H1 (cell line): ENCODE results near the gene FAH. TPM values are rescaled to one million over a fixed set of nuclear protein-coding genes. Genes with fewer than 3 reads are reported as not detected.

ENCODE experiments used
- CTCF ChIA-PET: fragments of 300-600 bp; sonication (Branson Sonifier 250); formaldehyde crosslinking; loops from one replicate; lab custom pipeline; 2021; ENCODE audit not compliant: partially characterized antibody; lab: Charles Lee
- POLR2A ChIA-PET: fragments of 300-600 bp; sonication (Branson Sonifier 250); formaldehyde crosslinking; loops from one replicate; lab custom pipeline; 2021; ENCODE audit warnings: inconsistent platforms; ENCODE audit not compliant: partially characterized antibody; lab: Charles Lee
- DNase-seq, 2 experiments: peaks; one replicate each; pipeline versions ENCODE4 v3.0.0 to v3.0.0-alpha.2; 2010 to 2022; ENCODE audit warnings: low spot score in 2 of 2, low read depth in 1 of 2, mixed read lengths in 1 of 2
- FAIRE-seq: peaks from 2 replicates; lab custom pipeline; 2011; peaks lifted over from hg19 to GRCh38; lab: Jason Lieb, UNC
- H2AFZ ChIP-seq: 2 replicates; pipeline ENCODE4 v1.8.1; 2012; ENCODE audit warnings: low read length, inconsistent platforms
- H2AK5ac ChIP-seq: 2 replicates; pipeline ENCODE4 v1.6.1; 2013; ENCODE audit warnings: low read depth, low read length
- H2BK120ac ChIP-seq: replicated peaks from 2 replicates; pipeline ENCODE3; 2013; ENCODE audit warnings: low read depth, low read length, inconsistent platforms
- H2BK12ac ChIP-seq: 2 replicates; pipeline ENCODE4 v1.6.1; 2013; ENCODE audit warnings: low read depth, low read length
- H2BK15ac ChIP-seq: 2 replicates; pipeline ENCODE4 v1.6.1; 2013; ENCODE audit warnings: low read length
- H2BK20ac ChIP-seq: 2 replicates; pipeline ENCODE4 v1.6.1; 2013; ENCODE audit warnings: low read length
- H2BK5ac ChIP-seq: 2 replicates; pipeline ENCODE4 v1.6.1; 2013; ENCODE audit warnings: low read depth, low read length
- H3K14ac ChIP-seq: 2 replicates; pipeline ENCODE4 v1.6.1; 2013; ENCODE audit warnings: inconsistent platforms; ENCODE audit not compliant: insufficient read length
- H3K18ac ChIP-seq: 2 replicates; pipeline ENCODE4 v1.6.1; 2013; ENCODE audit warnings: low read length; ENCODE audit errors: extremely low read depth
- H3K23ac ChIP-seq: 2 replicates; pipeline ENCODE4 v1.6.1; 2013; ENCODE audit warnings: inconsistent platforms; ENCODE audit not compliant: insufficient read length
- H3K23me2 ChIP-seq: 2 replicates; pipeline ENCODE4 v1.6.1; 2013; ENCODE audit warnings: low read depth, low read length
- H3K27ac ChIP-seq: 2 replicates; pipeline ENCODE4 v1.6.1; 2011; ENCODE audit warnings: low read depth, low read length, inconsistent platforms
- H3K27me3 ChIP-seq, 4 experiments: replicated peaks in 1 of 4; 1 replicate in 1 of 4; 2 replicates in 3 of 4; pipeline versions ENCODE4 v1.6.1 to v1.8.1; 2011 to 2013; ENCODE audit warnings: low read length in 3 of 4, mild to moderate bottlenecking in 3 of 4, inconsistent platforms in 2 of 4, mixed read lengths in 2 of 4, moderate library complexity in 1 of 4; ENCODE audit not compliant: control insufficient read depth in 3 of 4, insufficient read depth in 3 of 4; ENCODE audit errors: extremely low read depth in 1 of 4
- H3K36me3 ChIP-seq, 4 experiments: 2 replicates each; pipeline versions ENCODE4 v1.6.1 to v1.8.1; 2011 to 2013; ENCODE audit warnings: mild to moderate bottlenecking in 4 of 4, low read length in 3 of 4, moderate library complexity in 2 of 4, control low read depth in 1 of 4, inconsistent platforms in 1 of 4; ENCODE audit not compliant: insufficient read depth in 4 of 4, control insufficient read depth in 2 of 4
- H3K4ac ChIP-seq: replicated peaks from 2 replicates; pipeline ENCODE3; 2013; ENCODE audit warnings: low read length, low read depth, mixed read lengths, inconsistent platforms; ENCODE audit not compliant: insufficient read length
- H3K4me1 ChIP-seq, 4 experiments: replicated peaks in 1 of 4; 1 replicate in 1 of 4; 2 replicates in 3 of 4; pipeline versions ENCODE4 v1.6.1 to v1.8.1; 2011 to 2013; ENCODE audit warnings: low read length in 3 of 4, inconsistent platforms in 2 of 4, mixed read lengths in 1 of 4; ENCODE audit not compliant: insufficient read depth in 4 of 4, control insufficient read depth in 3 of 4
- H3K4me2 ChIP-seq, 2 experiments: 2 replicates each; pipeline versions ENCODE4 v1.6.1 to v1.8.1; 2011 to 2013; ENCODE audit warnings: low read depth in 2 of 2, low read length in 2 of 2, control low read depth in 1 of 2, inconsistent platforms in 1 of 2, mild to moderate bottlenecking in 1 of 2; ENCODE audit not compliant: insufficient read depth in 1 of 2
- H3K4me3 ChIP-seq, 4 experiments: fragments of 200-600, 300-600 bp in 1 of 4; sonication (generic), shearing (Covaris generic), sonication (Bioruptor Twin) in 1 of 4; 2 replicates each; pipeline versions ENCODE4 v1.5.1 to v1.8.1; 2011 to 2016; ENCODE audit warnings: low read length in 4 of 4, low read depth in 3 of 4, control low read depth in 2 of 4, inconsistent platforms in 2 of 4, mild to moderate bottlenecking in 2 of 4, mixed read lengths in 1 of 4, moderate library complexity in 1 of 4; ENCODE audit not compliant: insufficient read depth in 2 of 4; ENCODE audit errors: extremely low read depth in 1 of 4
- H3K56ac ChIP-seq: replicated peaks from 2 replicates; pipeline ENCODE3; 2013; ENCODE audit warnings: low read depth, mild to moderate bottlenecking, mixed read lengths, low read length, inconsistent platforms; ENCODE audit not compliant: insufficient read length
- H3K79me1 ChIP-seq: 2 replicates; pipeline ENCODE4 v1.6.1; 2013; ENCODE audit warnings: low read depth, low read length, control low read depth
- H3K79me2 ChIP-seq, 2 experiments: 2 replicates each; pipeline versions ENCODE4 v1.6.1 to v1.8.1; 2012 to 2013; ENCODE audit warnings: low read length in 2 of 2, mild to moderate bottlenecking in 2 of 2, inconsistent platforms in 1 of 2; ENCODE audit not compliant: insufficient read depth in 2 of 2, control insufficient read depth in 1 of 2
- H3K9ac ChIP-seq, 4 experiments: replicated peaks in 1 of 4; 1 replicate in 1 of 4; 2 replicates in 3 of 4; pipeline versions ENCODE4 v1.6.1 to v1.8.1; 2011 to 2013; ENCODE audit warnings: low read depth in 3 of 4, low read length in 3 of 4, control low read depth in 2 of 4, mild to moderate bottlenecking in 2 of 4, moderate library complexity in 2 of 4, inconsistent platforms in 1 of 4; ENCODE audit errors: extremely low read depth in 1 of 4
- H3K9me3 ChIP-seq, 2 experiments: 2 replicates each; pipeline versions ENCODE4 v1.6.1 to v1.8.1; 2012 to 2013; ENCODE audit warnings: mild to moderate bottlenecking in 2 of 2, moderate library complexity in 2 of 2, control low read depth in 1 of 2, inconsistent platforms in 1 of 2, low read depth in 1 of 2, low read length in 1 of 2, mixed read lengths in 1 of 2; ENCODE audit not compliant: insufficient read depth in 2 of 2
- H4K20me1 ChIP-seq, 2 experiments: replicated peaks in 1 of 2; 2 replicates each; pipeline versions ENCODE3 to v1.8.1; 2011 to 2013; ENCODE audit warnings: inconsistent platforms in 2 of 2, low read length in 2 of 2, mild to moderate bottlenecking in 1 of 2; ENCODE audit not compliant: insufficient read depth in 2 of 2, control insufficient read depth in 1 of 2
- H4K5ac ChIP-seq: 2 replicates; pipeline ENCODE4 v1.6.1; 2013; ENCODE audit warnings: low read length, low read depth, mixed read lengths, inconsistent platforms; ENCODE audit not compliant: insufficient read length
- H4K8ac ChIP-seq: 2 replicates; pipeline ENCODE4 v1.8.0; 2013; ENCODE audit warnings: mild to moderate bottlenecking, moderate library complexity, low read length, inconsistent platforms; ENCODE audit not compliant: insufficient read depth; ENCODE audit errors: extremely low read depth
- H4K91ac ChIP-seq: replicated peaks from 2 replicates; pipeline ENCODE3; 2013; ENCODE audit warnings: low read length, mixed read lengths, inconsistent platforms; ENCODE audit not compliant: insufficient read length
- ASH2L ChIP-seq: fragments of 200-600, 300-600 bp; sonication (generic); IDR thresholded peaks from one replicate; pipeline ENCODE4 v1.7.1; 2017; ENCODE audit warnings: low read length
- ATF3 ChIP-seq: IDR thresholded peaks from 2 replicates; pipeline ENCODE4 v1.6.1; 2011; ENCODE audit warnings: low read depth, mild to moderate bottlenecking, low read length; ENCODE audit not compliant: insufficient read depth
- BACH1 ChIP-seq: IDR thresholded peaks from 2 replicates; pipeline ENCODE4 v1.6.1; 2012; ENCODE audit warnings: low read length, improper control_type of control experiment
- E2F6 ChIP-seq: IDR thresholded peaks from 2 replicates; pipeline ENCODE4 v1.6.1; 2012; ENCODE audit warnings: inconsistent platforms
- GTF2F1 ChIP-seq: IDR thresholded peaks from 2 replicates; pipeline ENCODE4 v1.6.1; 2012; ENCODE audit warnings: low read depth, low read length, improper control_type of control experiment, borderline replicate concordance
- KDM5A ChIP-seq: fragments of 200-600 bp; IDR thresholded peaks from 2 replicates; pipeline ENCODE4 v1.7.1; 2012; ENCODE audit warnings: mild to moderate bottlenecking, low read length, inconsistent platforms, mixed read lengths
- POU5F1 ChIP-seq: IDR thresholded peaks from 2 replicates; pipeline ENCODE4 v1.6.1; 2011; ENCODE audit warnings: low read depth, mild to moderate bottlenecking, low read length, moderate library complexity
- RFX5 ChIP-seq: IDR thresholded peaks from 2 replicates; pipeline ENCODE4 v1.6.1; 2011; ENCODE audit warnings: low read depth, low read length, improper control_type of control experiment, borderline replicate concordance
- RNF2 ChIP-seq: fragments of 200-900, 300-1000 bp; sonication (generic); IDR thresholded peaks from 2 replicates; pipeline ENCODE4 v1.7.1; 2016; ENCODE audit warnings: borderline replicate concordance, low read depth, mild to moderate bottlenecking, antibody characterized with exemption, low read length; ENCODE audit not compliant: poor library complexity, severe bottlenecking; ENCODE audit errors: missing control alignments
- RXRA ChIP-seq: IDR thresholded peaks from 2 replicates; pipeline ENCODE4 v1.6.1; 2011; ENCODE audit warnings: low read depth, mild to moderate bottlenecking, low read length, moderate library complexity; ENCODE audit not compliant: insufficient read depth
- ZNF274 ChIP-seq: IDR thresholded peaks from 2 replicates; pipeline ENCODE4 v1.7.0; 2012; ENCODE audit warnings: low read length, borderline replicate concordance; ENCODE audit errors: extremely low read depth
- WGBS, 2 experiments: shearing (Covaris generic) in 1 of 2; methylation state at CpG; one replicate each; pipeline versions ENCODE4 v1.1.6 to v1.1.7; 2013 to 2015; ENCODE audit warnings: low lambda C conversion rate in 2 of 2, mixed read lengths in 2 of 2, inconsistent platforms in 1 of 2, low coverage in 1 of 2, missing lambda C conversion rate in 1 of 2; ENCODE audit not compliant: insufficient replicate concordance in 2 of 2, insufficient coverage in 1 of 2, insufficient read length in 1 of 2; ENCODE audit errors: extremely low coverage in 1 of 2, missing lambda C conversion rate in 1 of 2; 5-methylcytosine and 5-hydroxymethylcytosine counted together
- polyA plus RNA-seq, 7 experiments: library from polyadenylated mRNA; depleted of rRNA in 3 of 7; stranded (reverse) in 5 of 7; unstranded in 2 of 7; fragments of >200 nt in 5 of 7; fragments of 200-250 nt in 2 of 7; gene quantifications; 1 replicate in 5 of 7; 2 replicates in 1 of 7; 4 replicates in 1 of 7; pipeline versions ENCODE4 v1.2.1 to v1.2.3, GENCODE V29; 2011 to 2013; ENCODE audit warnings: missing spikeins in 2 of 7, mixed read lengths in 2 of 7
- total RNA-seq: library from RNA; stranded (reverse); fragmentation: NEBNext Ultra II Directional; extraction: Animal tissue kit (Norgen Biotek cat#: 25700); gene quantifications from 2 replicates; pipeline ENCODE4 v1.2.1, GENCODE V29; 2021

Gene FAH
- total and polyA plus RNA-seq, 2 of the 8 experiments (the other 6 are each of a cell fraction or from before 2014, with no cell fraction given) = 20.0 to 21.7 TPM

- no peak overlapping the region for H2BK120ac ChIP-seq
- no peak overlapping the region for H3K18ac ChIP-seq
- CTCF ChIA-PET = interaction anchor here (0.6 to 2.1 kb wide), 8 partner anchors 14 to 836 kb away, joined by 3 to 6 read pairs (median 4); no protein-coding TSS in a partner anchor
- no peak for DNase-seq
- H4K20me1 ChIP-seq = no peaks in the 10 kb centered on the region
- no peak overlapping the region for H3K56ac ChIP-seq
- no peak overlapping the region for H3K9ac ChIP-seq
- H4K91ac ChIP-seq = no peak overlapping the region
- no peak overlapping the region for H2AFZ ChIP-seq
- no peaks in the 10 kb centered on the region for H3K79me2 ChIP-seq
- FAIRE-seq = no peak
- POLR2A ChIA-PET = interaction anchor here (0.6 kb wide), 1 partner anchor 41 kb away, joined by 3 read pairs; no protein-coding TSS in a partner anchor
- no peak overlapping the region for H2BK12ac ChIP-seq
- H3K4me3 ChIP-seq = no peak overlapping the region
- H2BK20ac ChIP-seq = no peak overlapping the region
- 0 out of 8 replicates have a peak, but pooled peaks cover 0 to 5% (median 0%) of the 10 kb centered on the region in 4 experiments for H3K36me3 ChIP-seq
- no peaks in the 10 kb centered on the region for H3K9me3 ChIP-seq
- H3K23ac ChIP-seq = no peak overlapping the region
- 79% methylated on average over 6 of the region's 6 CpGs; no CpG with 5 or more reads in 1 of the 2 experiments for WGBS, 2 experiments
- no peak overlapping the region for H2AK5ac ChIP-seq
- no peaks in the 10 kb centered on the region for H3K4me1 ChIP-seq
- H3K79me1 ChIP-seq = no peaks in the 10 kb centered on the region
- H3K4ac ChIP-seq = no peak overlapping the region
- H4K5ac ChIP-seq = no peak overlapping the region
- H3K4me2 ChIP-seq = no peak overlapping the region
- H2BK5ac ChIP-seq = no peak overlapping the region
- H3K23me2 ChIP-seq = no peaks in the 10 kb centered on the region
- no peak overlapping the region for H2BK15ac ChIP-seq
- no peak overlapping the region for H3K27ac ChIP-seq
- H3K27me3 ChIP-seq = no peaks in the 10 kb centered on the region
- no peak overlapping the region for H4K8ac ChIP-seq
- H3K14ac ChIP-seq = no peak overlapping the region
- no peak for TF ChIP-seq RXRA
- no peak for TF ChIP-seq POU5F1
- TF ChIP-seq ATF3 = no peak
- TF ChIP-seq ASH2L = no peak
- no peak for TF ChIP-seq KDM5A
- TF ChIP-seq GTF2F1 = no peak
- no peak for TF ChIP-seq RFX5
- TF ChIP-seq E2F6 = no peak
- no peak for TF ChIP-seq ZNF274
- no peak for TF ChIP-seq RNF2
- TF ChIP-seq BACH1 = no peak
Measured at GRCh38 chr15:80176443-80176842, 23.6 kb downstream of the FAH start.
